ENCODE data around the gene CTBP2. TPM values are rescaled to one million over a fixed set of nuclear protein-coding genes. Genes with fewer than 3 reads are reported as not detected.

Gene CTBP2
- total RNA-seq, 2 experiments from 2014 or later: 0.12 to 0.21 TPM

DNA sequence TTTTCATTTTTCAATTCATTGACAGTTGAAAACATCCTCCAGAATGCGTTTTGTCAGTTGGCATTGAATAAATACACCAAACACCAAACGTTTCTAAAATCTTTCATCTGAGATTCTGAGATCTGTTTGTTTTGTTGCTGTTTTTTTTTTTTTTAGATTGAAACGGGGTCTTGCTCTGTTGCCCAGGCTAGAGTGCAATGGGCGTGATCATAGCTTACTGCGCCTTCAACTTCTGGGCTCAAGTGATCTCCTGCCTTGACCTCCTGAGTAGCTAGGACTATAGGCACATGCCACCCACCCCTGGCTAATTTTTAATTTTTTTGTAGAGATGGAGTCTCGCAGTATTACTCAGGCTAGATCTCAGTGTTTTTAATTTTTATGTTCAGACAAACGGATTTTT is 187.7 kb downstream of the CTBP2 start:
- intact Hi-C loops (cut with DNase I, micrococcal nuclease): loop anchor here in 1 of 2 experiments (10.0 kb wide), 1 partner anchor 438 kb away; no protein-coding TSS in a partner anchor
- Mint-ChIP-seq H3K4me3 (no peak overlapping the region), H3K4me1 (peaks cover 24% of the 10 kb centered on the region), H3K27ac (no peak overlapping the region), H3K27me3 (no peaks in the 10 kb centered on the region), H3K9me3 (ENCODE audit: low read depth) (no peaks in the 10 kb centered on the region), H3K36me3 (ENCODE audit: low read depth) (peaks cover 16% of the 10 kb centered on the region)
- DNase-seq (no peak), ATAC-seq (no peak)
- ChIA-PET POLR2A (no interaction called here), CTCF (no interaction called here)

DNA sequence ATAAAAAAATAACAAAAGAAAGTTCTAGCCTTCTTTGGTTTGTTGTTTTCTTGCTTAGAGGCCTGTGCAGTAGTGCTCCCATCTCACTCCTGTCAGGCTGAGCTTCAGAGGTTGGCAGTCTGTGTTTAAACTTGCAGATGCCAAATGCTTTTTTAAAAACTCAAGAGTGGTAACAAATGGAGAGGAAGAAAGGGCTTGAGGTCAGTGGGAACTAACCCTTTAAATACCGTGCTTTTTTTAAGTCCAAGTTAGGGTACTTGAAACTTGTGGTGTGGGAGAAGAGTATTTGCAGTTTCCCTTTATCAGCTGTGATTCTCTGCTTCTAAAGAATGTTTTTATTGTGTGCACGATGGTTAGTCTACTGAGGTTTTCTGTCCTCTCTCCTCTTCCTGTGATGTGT is 189.1 kb downstream of the CTBP2 start:
- ATAC-seq: no peak
- intact Hi-C loops (cut with DNase I, micrococcal nuclease): loop anchor here in 1 of 2 experiments (10.0 kb wide), 1 partner anchor 436 kb away; no protein-coding TSS in a partner anchor

DNA sequence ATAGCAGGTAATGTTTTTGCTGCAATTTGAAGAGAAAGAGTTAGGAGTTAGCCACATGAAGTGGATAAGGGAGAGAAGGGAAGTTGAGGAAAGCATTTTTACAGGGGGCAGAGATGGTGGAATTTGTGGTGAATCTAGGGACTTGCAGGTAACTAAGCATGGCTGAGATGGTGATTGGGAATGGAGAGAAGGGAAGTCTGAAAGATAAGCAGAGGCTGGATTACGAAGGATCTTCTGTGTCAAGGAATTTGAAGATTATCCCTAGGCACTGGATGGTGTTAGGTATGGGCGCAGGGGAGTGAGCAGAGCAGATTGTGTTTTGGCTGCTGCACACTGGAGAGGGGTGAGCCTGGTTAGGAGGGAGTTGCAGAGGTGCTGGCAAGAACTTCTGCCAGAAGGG is 193.1 kb downstream of the CTBP2 start:
- peaks cover 18% of the 10 kb centered on the region for H3K4me1 Mint-ChIP-seq
- intact Hi-C loops (cut with DNase I, micrococcal nuclease): no loop called here
- H3K9me3 Mint-ChIP-seq (ENCODE audit: low read depth): no peaks in the 10 kb centered on the region
- H3K36me3 Mint-ChIP-seq (ENCODE audit: low read depth): peaks cover 18% of the 10 kb centered on the region
- ChIA-PET POLR2A (no interaction called here), CTCF (no interaction called here)
- no peak overlapping the region for H3K4me3 Mint-ChIP-seq
- ATAC-seq (no peak), DNase-seq (no peak)
- H3K27me3 Mint-ChIP-seq: no peaks in the 10 kb centered on the region
- no peak overlapping the region for H3K27ac Mint-ChIP-seq

More for the DNA sequence above, 189.1 kb downstream of the CTBP2 start:
- no peaks in the 10 kb centered on the region for H3K9me3 Mint-ChIP-seq (ENCODE audit: low read depth)
- DNase-seq: no peak
- CTCF ChIA-PET: interaction anchor here (1.0 kb wide), 1 partner anchor 13 kb away, joined by 4 read pairs; no protein-coding TSS in a partner anchor
- H3K27ac Mint-ChIP-seq: peak overlapping the region; percentile 59
- no peak overlapping the region for H3K4me3 Mint-ChIP-seq
- peaks cover 24% of the 10 kb centered on the region for H3K36me3 Mint-ChIP-seq (ENCODE audit: low read depth)
- POLR2A ChIA-PET: no interaction called here
- no peaks in the 10 kb centered on the region for H3K27me3 Mint-ChIP-seq
- H3K4me1 Mint-ChIP-seq: peaks cover 20% of the 10 kb centered on the region

DNA sequence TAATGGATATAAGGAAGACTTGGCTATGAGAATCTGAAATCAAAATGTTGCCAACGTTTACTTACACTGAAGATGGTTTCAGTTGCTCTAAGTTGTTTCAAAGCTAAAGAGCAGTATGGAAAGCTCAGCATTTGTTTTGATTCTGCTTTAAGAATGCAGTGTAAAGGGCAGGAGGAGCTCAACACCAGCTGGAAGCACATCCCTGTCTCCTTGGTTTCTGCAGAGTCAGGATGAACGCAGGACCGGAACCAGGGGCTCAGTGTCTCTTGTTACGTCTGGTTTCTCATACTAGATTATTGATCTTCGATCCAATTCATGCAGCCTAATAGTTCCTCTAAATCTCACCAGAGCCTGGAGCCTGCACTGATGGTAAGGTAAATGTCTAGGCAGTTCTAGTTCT is 194.4 kb downstream of the CTBP2 start:
- DNase-seq (no peak), ATAC-seq (no peak)
- Mint-ChIP-seq H3K4me1 (peaks cover 21% of the 10 kb centered on the region), H3K9me3 (ENCODE audit: low read depth) (no peaks in the 10 kb centered on the region), H3K4me3 (no peak overlapping the region), H3K27me3 (no peaks in the 10 kb centered on the region), H3K27ac (no peak overlapping the region), H3K36me3 (ENCODE audit: low read depth) (peaks cover 18% of the 10 kb centered on the region)
- POLR2A ChIA-PET: no interaction called here
- CTCF ChIA-PET: no interaction called here
- intact Hi-C loops (cut with DNase I, micrococcal nuclease): no loop called here

DNA sequence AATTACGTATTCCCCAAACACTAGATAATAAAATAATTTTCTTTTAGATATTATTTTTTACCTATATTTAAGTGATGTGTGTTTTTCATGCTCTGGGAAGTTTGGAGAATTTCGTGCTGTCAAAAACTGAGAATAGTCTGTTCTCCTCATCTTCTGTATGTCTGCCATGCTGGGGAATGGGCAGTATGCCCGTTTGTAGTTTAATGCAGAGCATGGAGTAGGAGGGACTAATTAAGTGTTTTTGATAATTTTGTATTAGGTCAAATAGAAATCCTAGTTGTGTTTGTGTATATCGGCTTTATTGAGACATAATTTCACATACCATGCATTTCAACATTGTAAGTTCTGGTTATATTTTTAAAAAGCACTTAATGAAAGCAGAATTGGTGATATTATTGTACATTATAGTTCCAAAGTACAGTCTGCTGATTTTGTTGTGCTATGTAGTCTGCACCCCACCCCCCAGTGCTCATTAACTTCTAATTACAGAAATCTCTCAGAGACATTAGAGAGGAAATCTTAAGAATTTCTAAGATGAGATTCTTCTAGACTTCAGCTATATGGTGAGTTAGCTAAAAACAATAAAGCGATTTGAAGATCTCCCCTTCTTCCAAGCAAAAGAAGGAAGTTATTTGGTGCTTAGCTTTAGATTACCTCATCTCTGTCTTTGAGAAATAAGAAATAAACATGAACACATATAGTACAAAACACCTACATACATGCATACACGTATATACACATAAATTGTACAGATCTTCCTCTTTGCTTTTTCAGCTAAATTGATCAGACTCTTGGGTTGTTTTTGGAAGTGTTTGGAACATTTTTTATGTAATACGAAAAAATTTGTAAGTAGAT is 196.3 kb downstream of the CTBP2 start:
- Mint-ChIP-seq H3K9me3 (ENCODE audit: low read depth) (no peaks in the 10 kb centered on the region), H3K4me1 (peaks cover 30% of the 10 kb centered on the region), H3K36me3 (ENCODE audit: low read depth) (peaks cover 17% of the 10 kb centered on the region), H3K27ac (no peak overlapping the region), H3K4me3 (no peak overlapping the region), H3K27me3 (no peaks in the 10 kb centered on the region)
- ChIA-PET POLR2A (no interaction called here), CTCF (interaction anchor here (0.7 to 1.4 kb wide), 2 partner anchors 24 to 500 kb away, joined by 3 read pairs; no protein-coding TSS in a partner anchor)
- DNase-seq: no peak
- ATAC-seq: no peak
- intact Hi-C loops (cut with DNase I, micrococcal nuclease): no loop called here

DNA sequence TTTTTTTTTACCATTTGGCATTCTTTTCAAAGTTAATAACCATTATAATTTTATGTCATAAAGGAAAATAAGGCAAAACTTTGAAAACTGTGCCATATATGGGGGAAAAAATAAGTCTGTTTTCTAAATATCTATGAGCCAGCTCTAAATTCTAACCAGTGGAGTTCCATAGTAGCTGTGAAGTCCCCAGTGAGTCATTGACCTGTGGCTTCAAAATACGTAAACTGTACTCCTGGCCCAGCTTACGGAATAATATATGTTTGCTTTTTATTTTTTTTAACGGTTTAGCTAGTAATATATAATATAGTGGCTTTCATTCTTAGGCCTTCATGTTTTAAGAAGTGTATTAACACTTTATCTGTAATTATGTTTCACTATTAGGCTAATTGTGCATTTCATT is 197.9 kb downstream of the CTBP2 start:
- Mint-ChIP-seq H3K4me3 (no peak overlapping the region), H3K9me3 (ENCODE audit: low read depth) (no peaks in the 10 kb centered on the region), H3K36me3 (ENCODE audit: low read depth) (peaks cover 14% of the 10 kb centered on the region), H3K27me3 (no peaks in the 10 kb centered on the region), H3K4me1 (peaks cover 39% of the 10 kb centered on the region), H3K27ac (no peak overlapping the region)
- ChIA-PET POLR2A (no interaction called here), CTCF (interaction anchor here (0.7 to 1.2 kb wide), 2 partner anchors 35 to 1322 kb away, joined by 3 to 4 read pairs; no protein-coding TSS in a partner anchor)
- DNase-seq (no peak), ATAC-seq (no peak)
- intact Hi-C loops (cut with DNase I, micrococcal nuclease): no loop called here

DNA sequence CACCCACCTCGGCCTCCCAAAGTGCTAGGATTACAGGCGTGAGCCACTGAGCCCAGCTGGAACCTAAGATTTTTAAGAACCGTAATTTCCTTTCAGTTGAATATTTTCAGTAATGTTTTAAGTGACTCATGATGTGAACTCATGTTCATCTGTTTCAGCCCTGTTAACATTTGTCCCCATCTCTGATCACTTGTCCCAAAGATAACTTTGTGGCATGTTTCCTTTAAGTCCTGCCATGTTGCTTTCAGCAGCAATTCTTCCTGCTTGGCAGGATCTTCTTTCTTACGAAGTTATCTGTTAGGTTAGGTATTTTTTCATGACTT is 199.2 kb downstream of the CTBP2 start:
- intact Hi-C loops (cut with DNase I, micrococcal nuclease): no loop called here
- ChIA-PET CTCF (interaction anchor here (0.6 to 1.2 kb wide), 3 partner anchors 8 to 216 kb away, joined by 3 read pairs; no protein-coding TSS in a partner anchor), POLR2A (no interaction called here)
- Mint-ChIP-seq H3K27me3 (no peaks in the 10 kb centered on the region), H3K4me3 (no peak overlapping the region), H3K36me3 (ENCODE audit: low read depth) (peaks cover 5% of the 10 kb centered on the region), H3K4me1 (peaks cover 47% of the 10 kb centered on the region), H3K27ac (peak overlapping the region; percentile 38), H3K9me3 (ENCODE audit: low read depth) (no peaks in the 10 kb centered on the region)
- no peak for DNase-seq
- peak; percentile 47 for ATAC-seq

DNA sequence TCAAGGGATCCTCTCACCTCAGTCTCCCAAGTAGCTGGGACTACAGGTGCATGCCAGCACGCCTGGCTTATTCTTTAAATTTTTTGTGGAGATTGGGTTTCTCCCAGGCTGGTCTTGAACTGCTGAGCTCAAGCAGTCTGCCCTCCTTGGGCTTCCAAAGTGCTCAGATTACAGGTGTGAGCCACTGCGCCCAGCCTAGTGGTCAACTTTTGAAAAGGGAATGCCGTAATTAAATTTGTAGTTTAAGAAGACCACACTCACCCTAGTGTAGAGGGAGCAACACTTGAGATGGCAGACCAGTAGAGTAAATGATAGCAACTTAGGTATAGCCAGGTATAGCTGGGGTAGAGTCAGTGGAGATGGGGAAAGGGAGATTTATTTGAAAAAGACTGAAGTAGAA is 200.8 kb downstream of the CTBP2 start:
- DNase-seq (no peak), ATAC-seq (no peak)
- intact Hi-C loops (cut with DNase I, micrococcal nuclease): loop anchor here in 1 of 2 experiments (5.0 kb wide), 1 partner anchor 42 kb away; no protein-coding TSS in a partner anchor
- Mint-ChIP-seq H3K4me1 (peaks cover 53% of the 10 kb centered on the region), H3K27me3 (no peaks in the 10 kb centered on the region), H3K27ac (no peak overlapping the region), H3K4me3 (no peak overlapping the region), H3K36me3 (ENCODE audit: low read depth) (peaks cover 5% of the 10 kb centered on the region), H3K9me3 (ENCODE audit: low read depth) (no peaks in the 10 kb centered on the region)
- CTCF ChIA-PET: no interaction called here
- POLR2A ChIA-PET: no interaction called here

DNA sequence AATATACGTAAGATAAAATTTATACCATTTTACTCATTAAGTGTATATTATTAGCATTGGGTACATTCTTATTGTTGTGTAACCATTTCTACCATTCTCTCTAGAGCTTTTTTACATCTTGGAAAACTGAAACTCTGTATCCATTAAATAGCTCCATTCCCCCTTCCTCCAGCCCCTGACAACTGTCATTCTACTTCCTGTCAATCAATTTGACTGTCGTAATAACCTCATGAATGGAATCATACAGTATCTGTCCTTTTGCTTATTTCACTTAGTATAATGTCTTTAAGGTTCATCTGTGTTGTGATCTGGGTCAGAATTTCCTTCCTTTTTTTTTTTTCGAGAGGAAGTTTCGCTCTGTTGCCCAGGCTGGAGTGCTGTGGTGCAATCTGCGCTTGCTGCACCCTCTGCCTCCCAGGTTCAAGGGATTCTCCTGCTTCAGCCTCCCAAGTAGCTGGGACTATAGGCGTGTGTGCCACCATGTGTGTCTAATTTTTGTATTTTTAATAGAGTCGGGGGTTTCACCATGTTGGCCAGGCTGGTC is 202.9 kb downstream of the CTBP2 start:
- intact Hi-C loops (cut with DNase I, micrococcal nuclease): loop anchor here in 1 of 2 experiments (5.0 kb wide), 1 partner anchor 40 kb away; no protein-coding TSS in a partner anchor
- ATAC-seq (no peak), DNase-seq (no peak)
- Mint-ChIP-seq H3K4me3 (no peak overlapping the region), H3K36me3 (ENCODE audit: low read depth) (peaks cover 9% of the 10 kb centered on the region), H3K27ac (no peak overlapping the region), H3K27me3 (no peaks in the 10 kb centered on the region), H3K9me3 (ENCODE audit: low read depth) (no peaks in the 10 kb centered on the region), H3K4me1 (peaks cover 58% of the 10 kb centered on the region)
- CTCF ChIA-PET: interaction anchor here (0.6 to 0.7 kb wide), 2 partner anchors 63 to 283 kb away, joined by 3 read pairs; no protein-coding TSS in a partner anchor
- POLR2A ChIA-PET: no interaction called here

DNA sequence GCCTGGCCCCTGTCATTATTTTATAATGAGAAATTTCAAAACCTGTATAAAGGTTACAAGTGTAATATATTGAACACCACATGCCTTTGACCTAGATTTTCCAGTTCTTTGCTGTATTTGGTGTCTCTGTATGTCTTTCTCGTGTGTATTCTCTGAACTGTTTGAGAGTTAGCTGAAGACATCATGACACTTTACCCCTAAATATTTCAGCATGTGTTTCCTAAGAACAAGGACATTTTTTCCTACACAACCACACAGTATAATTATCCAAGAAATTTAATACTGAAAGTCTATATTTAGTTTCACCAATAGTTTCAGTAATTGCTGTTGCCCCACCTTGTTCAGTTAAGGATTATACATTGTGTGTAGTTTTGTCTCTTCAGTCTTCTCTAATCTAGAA is 203.6 kb downstream of the CTBP2 start:
- ChIA-PET POLR2A (no interaction called here), CTCF (interaction anchor here (0.6 kb wide), 1 partner anchor 62 kb away, joined by 3 read pairs; no protein-coding TSS in a partner anchor)

DNA sequence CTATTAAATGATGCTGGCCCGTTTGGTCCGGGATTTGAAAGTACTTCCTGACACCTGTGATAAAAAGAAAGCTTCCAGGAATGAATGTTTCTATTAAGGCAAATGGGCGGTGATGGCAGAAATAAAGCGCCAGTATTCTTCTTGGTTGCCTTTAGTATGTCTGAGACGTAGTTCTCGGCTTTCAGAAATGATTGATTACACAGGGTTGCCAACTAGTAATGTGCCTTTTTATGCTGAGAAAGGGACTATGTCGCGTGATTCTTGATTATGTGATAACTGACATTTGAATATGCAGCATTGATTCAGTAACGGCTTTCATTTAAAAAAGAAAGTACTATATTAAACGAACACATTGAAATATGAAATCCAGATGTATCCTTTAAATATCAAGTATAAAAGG is 204.5 kb downstream of the CTBP2 start:
- no peaks in the 10 kb centered on the region for H3K27me3 Mint-ChIP-seq
- intact Hi-C loops (cut with DNase I, micrococcal nuclease): loop anchor here in 1 of 2 experiments (5.0 kb wide), 1 partner anchor 39 kb away; no protein-coding TSS in a partner anchor
- ChIA-PET CTCF (no interaction called here), POLR2A (no interaction called here)
- H3K4me1 Mint-ChIP-seq: peaks cover 49% of the 10 kb centered on the region
- no peaks in the 10 kb centered on the region for H3K9me3 Mint-ChIP-seq (ENCODE audit: low read depth)
- no peak overlapping the region for H3K27ac Mint-ChIP-seq
- H3K36me3 Mint-ChIP-seq (ENCODE audit: low read depth): peaks cover 9% of the 10 kb centered on the region
- ATAC-seq: no peak
- H3K4me3 Mint-ChIP-seq: no peak overlapping the region
- no peak for DNase-seq

More for the DNA sequence above, 203.6 kb downstream of the CTBP2 start:
- intact Hi-C loops (cut with DNase I, micrococcal nuclease): loop anchor here in 1 of 2 experiments (5.0 kb wide), 1 partner anchor 39 kb away; no protein-coding TSS in a partner anchor
- no peaks in the 10 kb centered on the region for H3K9me3 Mint-ChIP-seq (ENCODE audit: low read depth)
- no peak overlapping the region for H3K4me3 Mint-ChIP-seq
- H3K4me1 Mint-ChIP-seq: peaks cover 56% of the 10 kb centered on the region
- H3K27me3 Mint-ChIP-seq: no peaks in the 10 kb centered on the region
- DNase-seq (no peak), ATAC-seq (no peak)
- peaks cover 9% of the 10 kb centered on the region for H3K36me3 Mint-ChIP-seq (ENCODE audit: low read depth)
- no peak overlapping the region for H3K27ac Mint-ChIP-seq

DNA sequence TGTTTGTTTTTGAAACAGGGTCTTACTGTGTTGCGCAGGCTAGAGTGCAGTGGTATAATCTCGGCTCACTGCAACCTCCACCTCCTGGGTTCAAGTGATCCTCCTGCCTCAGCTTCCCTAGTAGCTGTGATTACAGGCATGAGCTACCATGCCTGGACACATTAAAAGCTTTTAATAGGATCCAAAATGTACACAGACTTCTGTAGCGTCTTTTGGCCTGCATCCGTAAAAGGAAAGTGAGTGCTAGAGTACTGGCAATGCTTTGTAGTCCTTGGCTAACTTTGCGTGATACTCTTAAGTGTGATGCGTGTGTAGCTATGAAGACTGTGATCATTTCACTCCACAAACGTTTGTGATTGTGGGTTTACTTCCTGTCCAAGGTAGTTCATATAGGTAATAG is 205.1 kb downstream of the CTBP2 start:
- Mint-ChIP-seq H3K9me3 (ENCODE audit: low read depth) (no peaks in the 10 kb centered on the region), H3K4me1 (peaks cover 44% of the 10 kb centered on the region), H3K36me3 (ENCODE audit: low read depth) (peaks cover 9% of the 10 kb centered on the region), H3K27me3 (no peaks in the 10 kb centered on the region), H3K4me3 (no peak overlapping the region), H3K27ac (no peak overlapping the region)
- ChIA-PET CTCF (no interaction called here), POLR2A (no interaction called here)
- intact Hi-C loops (cut with DNase I, micrococcal nuclease): loop anchor here in 1 of 2 experiments (5.0 kb wide), 1 partner anchor 38 kb away; no protein-coding TSS in a partner anchor
- ATAC-seq (no peak), DNase-seq (no peak)
